SJSA1 (cell line): ENCODE results near the gene CETN1. TPM values are rescaled to one million over a fixed set of nuclear protein-coding genes. Genes with fewer than 3 reads are reported as not detected.

Source experiments
- DNase-seq, 2 experiments: peaks; one replicate each; pipeline ENCODE4 v3.0.0-alpha.2; 2015 to 2020; ENCODE audit warnings: low spot score in 2 of 2, low read depth in 1 of 2
- H3K27ac ChIP-seq: fragments of 250-450 bp; sonication (Bioruptor Pico); 2 replicates; pipeline ENCODE4 v1.5.1; 2020; ENCODE audit warnings: mild to moderate bottlenecking, moderate library complexity
- H3K27me3 ChIP-seq: fragments of 250-450 bp; sonication (Bioruptor Pico); replicated peaks from 2 replicates; pipeline ENCODE4 v1.5.1; 2020; ENCODE audit warnings: mild to moderate bottlenecking, moderate library complexity
- H3K36me3 ChIP-seq: fragments of 250-450 bp; sonication (Bioruptor Pico); 2 replicates; pipeline ENCODE4 v1.5.1; 2020; ENCODE audit warnings: mild to moderate bottlenecking
- H3K4me1 ChIP-seq: fragments of 250-450 bp; sonication (Bioruptor Pico); replicated peaks from 2 replicates; pipeline ENCODE4 v1.6.1; 2021; ENCODE audit warnings: mild to moderate bottlenecking
- H3K4me3 ChIP-seq: fragments of 250-450 bp; sonication (Bioruptor Pico); 2 replicates; pipeline ENCODE4 v1.5.1; 2020; ENCODE audit warnings: mild to moderate bottlenecking
- H3K9me3 ChIP-seq: fragments of 250-450 bp; sonication (Bioruptor Pico); replicated peaks from 2 replicates; pipeline ENCODE4 v1.5.1; 2020; ENCODE audit warnings: mild to moderate bottlenecking
- total RNA-seq: library from RNA; depleted of rRNA; stranded (reverse); fragments of >200 nt; shearing (Covaris generic); gene quantifications from 2 replicates; pipeline ENCODE4 v1.2.3, GENCODE V29; 2014

Gene CETN1
- total RNA-seq, 1 experiment from 2014 or later, result not detected

GRCh38 chr18:570697-571096, 9.5 kb upstream of the CETN1 start:
- no peaks in the 10 kb centered on the region for H3K27me3 ChIP-seq
- DNase-seq, result no peak
- H3K36me3 ChIP-seq, result no peaks in the 10 kb centered on the region
- H3K9me3 ChIP-seq, result no peaks in the 10 kb centered on the region
- H3K27ac ChIP-seq, result no peak overlapping the region
- peaks cover 45% of the 10 kb centered on the region for H3K4me1 ChIP-seq
- no peak overlapping the region for H3K4me3 ChIP-seq

- no peaks in the 10 kb centered on the region for H3K36me3 ChIP-seq
- H3K27ac ChIP-seq, result no peak overlapping the region
- no peak overlapping the region for H3K4me3 ChIP-seq
- H3K27me3 ChIP-seq, result no peaks in the 10 kb centered on the region
- no peaks in the 10 kb centered on the region for H3K9me3 ChIP-seq
- DNase-seq, result no peak
- H3K4me1 ChIP-seq, result peaks cover 34% of the 10 kb centered on the region
Observed at GRCh38 chr18:572091-572830, 7.9 kb upstream of the CETN1 start.

GRCh38 chr18:572831-573289, 7.3 kb upstream of the CETN1 start:
- no peaks in the 10 kb centered on the region for H3K27me3 ChIP-seq
- no peak overlapping the region for H3K27ac ChIP-seq
- no peak for DNase-seq
- peaks cover 34% of the 10 kb centered on the region for H3K4me1 ChIP-seq
- no peaks in the 10 kb centered on the region for H3K36me3 ChIP-seq
- H3K4me3 ChIP-seq, result no peak overlapping the region
- H3K9me3 ChIP-seq, result no peaks in the 10 kb centered on the region

- Histone ChIP-seq H3K4me1 (peaks cover 35% of the 10 kb centered on the region), H3K27me3 (no peaks in the 10 kb centered on the region), H3K4me3 (no peak overlapping the region), H3K36me3 (no peaks in the 10 kb centered on the region), H3K27ac (no peak overlapping the region), H3K9me3 (no peaks in the 10 kb centered on the region)
- no peak for DNase-seq
Observed at GRCh38 chr18:573385-573784, 6.8 kb upstream of the CETN1 start.

GRCh38 chr18:574149-574860, 5.9 kb upstream of the CETN1 start:
- no peaks in the 10 kb centered on the region for H3K27me3 ChIP-seq
- no peak for DNase-seq
- H3K36me3 ChIP-seq, result no peaks in the 10 kb centered on the region
- H3K4me3 ChIP-seq, result no peak overlapping the region
- peaks cover 35% of the 10 kb centered on the region for H3K4me1 ChIP-seq
- no peaks in the 10 kb centered on the region for H3K9me3 ChIP-seq
- no peak overlapping the region for H3K27ac ChIP-seq

GRCh38 chr18:574865-575645, 5.1 kb upstream of the CETN1 start:
- DNase-seq, result peak in 1 of 2 experiments; percentile 14
- no peak overlapping the region for H3K4me3 ChIP-seq

GRCh38 chr18:576924-577323, 3.3 kb upstream of the CETN1 start:
- H3K36me3 ChIP-seq, result no peaks in the 10 kb centered on the region; the same call in 1 of the 2 replicates
- H3K4me1 ChIP-seq, result peaks cover 54% of the 10 kb centered on the region
- H3K4me3 ChIP-seq, result no peak overlapping the region
- H3K9me3 ChIP-seq, result no peaks in the 10 kb centered on the region
- no peak overlapping the region for H3K27ac ChIP-seq
- no peak for DNase-seq
- no peaks in the 10 kb centered on the region for H3K27me3 ChIP-seq

More at GRCh38 chr18:574865-575645, 5.1 kb upstream of the CETN1 start:
- H3K27me3 ChIP-seq, result no peaks in the 10 kb centered on the region
- no peaks in the 10 kb centered on the region; the same call in 1 of the 2 replicates for H3K36me3 ChIP-seq
- peaks cover 38% of the 10 kb centered on the region for H3K4me1 ChIP-seq
- H3K9me3 ChIP-seq, result no peaks in the 10 kb centered on the region
- no peak overlapping the region for H3K27ac ChIP-seq

GRCh38 chr18:577643-578375, 2.4 kb upstream of the CETN1 start:
- Histone ChIP-seq H3K4me3 (no peak overlapping the region), H3K9me3 (no peaks in the 10 kb centered on the region), H3K4me1 (peaks cover 58% of the 10 kb centered on the region), H3K27me3 (no peaks in the 10 kb centered on the region), H3K27ac (peak overlapping the region; percentile 19), H3K36me3 (no peaks in the 10 kb centered on the region; the same call in 1 of the 2 replicates)
- peak in 1 of 2 experiments; percentile 28 for DNase-seq

GRCh38 chr18:579238-579637, 942 bp upstream of the CETN1 start:
- Histone ChIP-seq H3K27ac (no peak overlapping the region), H3K4me1 (peaks cover 57% of the 10 kb centered on the region), H3K9me3 (0 out of 2 replicates have a peak, but pooled peaks cover 2% of the 10 kb centered on the region), H3K4me3 (no peak overlapping the region), H3K27me3 (no peaks in the 10 kb centered on the region), H3K36me3 (no peaks in the 10 kb centered on the region; the same call in 1 of the 2 replicates)
- DNase-seq, result no peak

- DNase-seq, result peak; percentile 81 to 94
Observed at GRCh38 chr18:581096-581495, 916 bp downstream of the CETN1 start.

GRCh38 chr18:582465-582864, 2.3 kb downstream of the CETN1 start:
- no peak for DNase-seq
- Histone ChIP-seq H3K27ac (peak overlapping the region; percentile 62), H3K9me3 (peaks cover 2% of the 10 kb centered on the region; the same call in 1 of the 2 replicates), H3K4me3 (no peak overlapping the region), H3K4me1 (peaks cover 39% of the 10 kb centered on the region), H3K36me3 (no peaks in the 10 kb centered on the region; the same call in 1 of the 2 replicates), H3K27me3 (no peaks in the 10 kb centered on the region)

More at GRCh38 chr18:581096-581495, 916 bp downstream of the CETN1 start:
- H3K27me3 ChIP-seq, result no peaks in the 10 kb centered on the region
- H3K9me3 ChIP-seq, result peaks cover 2% of the 10 kb centered on the region; the same call in 1 of the 2 replicates
- no peaks in the 10 kb centered on the region; the same call in 1 of the 2 replicates for H3K36me3 ChIP-seq
- peak overlapping the region; percentile 87 for H3K27ac ChIP-seq
- H3K4me3 ChIP-seq, result no peak overlapping the region
- H3K4me1 ChIP-seq, result peaks cover 43% of the 10 kb centered on the region

- no peak for DNase-seq
- Histone ChIP-seq H3K4me3 (no peak overlapping the region), H3K9me3 (no peaks in the 10 kb centered on the region; the same call in 1 of the 2 replicates), H3K27me3 (no peaks in the 10 kb centered on the region), H3K4me1 (peaks cover 22% of the 10 kb centered on the region), H3K36me3 (no peaks in the 10 kb centered on the region), H3K27ac (no peak overlapping the region)
Observed at GRCh38 chr18:595068-595467, 14.9 kb downstream of the CETN1 start.

- H3K9me3 ChIP-seq, result no peaks in the 10 kb centered on the region
- no peak overlapping the region for H3K4me3 ChIP-seq
- no peaks in the 10 kb centered on the region for H3K27me3 ChIP-seq
- peaks cover 25% of the 10 kb centered on the region for H3K4me1 ChIP-seq
- no peak overlapping the region for H3K27ac ChIP-seq
- H3K36me3 ChIP-seq, result no peaks in the 10 kb centered on the region
- DNase-seq, result no peak
Observed at GRCh38 chr18:595571-595970, 15.4 kb downstream of the CETN1 start.
